ENCODE measurements around the gene CLIP4.
"Not testable (repeated sequence)": the region's sequence is repeated elsewhere in the genome, so short reads cannot be mapped to it uniquely, and the experiment has no call there.

Gene CLIP4

DNA sequence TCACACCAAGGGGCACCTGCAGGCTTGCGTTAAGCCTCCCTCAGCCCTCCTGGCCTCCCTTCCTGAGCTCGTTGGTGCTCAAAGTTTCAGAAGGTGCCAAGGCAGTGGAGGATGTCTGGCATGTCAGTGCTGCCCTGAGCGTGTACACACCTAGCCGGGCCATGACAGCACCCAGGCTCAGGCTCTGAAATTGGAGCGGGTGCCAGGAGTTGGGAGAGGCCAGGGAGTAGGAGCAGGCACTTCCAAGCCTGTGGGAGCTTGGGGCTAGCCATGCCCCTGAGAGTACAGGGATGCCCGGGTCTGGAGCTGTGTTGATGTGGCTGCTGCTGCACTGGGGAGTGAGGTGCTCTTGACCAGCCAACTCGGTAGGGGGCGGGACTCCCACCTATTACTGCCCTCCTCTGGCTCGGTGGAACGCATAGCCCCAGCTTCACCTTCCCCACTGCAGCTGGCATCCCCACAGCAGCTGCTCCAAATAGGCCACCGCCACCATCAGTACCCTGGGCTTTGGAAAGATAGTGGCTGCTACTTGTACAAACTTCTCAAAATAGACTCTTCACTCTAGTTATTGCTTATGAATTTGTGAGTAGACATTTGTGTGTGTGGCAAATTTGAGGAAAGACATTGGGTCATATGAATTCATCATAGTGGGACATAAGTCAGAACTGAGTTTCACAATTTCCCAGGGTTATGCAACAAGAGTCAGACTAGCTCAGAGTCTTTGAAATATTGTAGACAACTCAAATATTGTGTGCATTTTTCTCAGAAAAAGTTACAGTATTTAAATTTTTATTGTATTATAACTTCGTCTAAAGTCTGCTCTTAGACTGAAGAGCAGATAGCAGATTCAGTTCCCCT is 34.1 kb upstream of the CLIP4 start:
- TF ChIP-seq, protein P1, sequence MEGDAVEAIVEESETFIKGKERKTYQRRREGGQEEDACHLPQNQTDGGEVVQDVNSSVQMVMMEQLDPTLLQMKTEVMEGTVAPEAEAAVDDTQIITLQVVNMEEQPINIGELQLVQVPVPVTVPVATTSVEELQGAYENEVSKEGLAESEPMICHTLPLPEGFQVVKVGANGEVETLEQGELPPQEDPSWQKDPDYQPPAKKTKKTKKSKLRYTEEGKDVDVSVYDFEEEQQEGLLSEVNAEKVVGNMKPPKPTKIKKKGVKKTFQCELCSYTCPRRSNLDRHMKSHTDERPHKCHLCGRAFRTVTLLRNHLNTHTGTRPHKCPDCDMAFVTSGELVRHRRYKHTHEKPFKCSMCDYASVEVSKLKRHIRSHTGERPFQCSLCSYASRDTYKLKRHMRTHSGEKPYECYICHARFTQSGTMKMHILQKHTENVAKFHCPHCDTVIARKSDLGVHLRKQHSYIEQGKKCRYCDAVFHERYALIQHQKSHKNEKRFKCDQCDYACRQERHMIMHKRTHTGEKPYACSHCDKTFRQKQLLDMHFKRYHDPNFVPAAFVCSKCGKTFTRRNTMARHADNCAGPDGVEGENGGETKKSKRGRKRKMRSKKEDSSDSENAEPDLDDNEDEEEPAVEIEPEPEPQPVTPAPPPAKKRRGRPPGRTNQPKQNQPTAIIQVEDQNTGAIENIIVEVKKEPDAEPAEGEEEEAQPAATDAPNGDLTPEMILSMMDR (conservative IDR thresholded peaks at IDR 0.05; ENCODE audit: low read depth, low read length) = no peak
- no peak overlapping the region for H3K4me3 ChIP-seq (ENCODE audit: low read depth, low read length)
- peak; percentile 68 for DNase-seq (ENCODE audit: low read depth)

DNA sequence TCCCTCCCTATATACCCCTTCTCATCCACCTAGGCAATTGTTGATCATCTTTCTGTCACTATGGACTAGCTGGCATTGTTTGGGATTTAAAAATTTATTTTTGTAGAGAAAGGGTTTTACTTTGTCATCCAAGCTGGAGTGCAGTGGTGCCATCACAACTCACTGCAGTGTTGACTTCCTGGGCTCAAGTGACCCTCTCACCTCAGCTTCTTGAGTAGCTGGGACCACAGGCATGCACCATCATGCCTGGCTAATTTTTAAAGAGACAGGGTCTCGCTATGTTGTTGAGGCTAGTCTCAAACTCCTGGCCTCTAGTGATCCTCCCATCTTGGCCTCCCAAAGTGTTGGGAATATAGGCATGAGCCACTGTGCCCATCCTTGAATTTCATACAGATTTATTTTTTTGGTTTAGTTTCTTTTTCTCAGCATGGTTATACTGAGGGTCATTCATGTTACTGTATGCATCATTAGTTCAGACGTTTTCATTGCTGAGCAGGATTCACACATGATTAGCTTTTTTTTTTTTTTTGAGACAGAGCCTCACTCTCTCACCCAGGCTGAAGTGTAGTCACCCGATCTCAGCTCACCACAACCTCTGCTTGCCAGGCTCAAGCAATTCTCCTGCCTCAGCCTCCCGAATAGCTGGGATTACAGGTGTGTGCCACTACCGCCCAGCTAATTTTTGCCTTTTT is 32.3 kb upstream of the CLIP4 start:
- H3K4me3 ChIP-seq (ENCODE audit: low read depth, low read length) = no peak overlapping the region
- TF ChIP-seq, protein P1 (conservative IDR thresholded peaks at IDR 0.05; ENCODE audit: low read depth, low read length) = no peak
- no peak for DNase-seq (ENCODE audit: low read depth)

GRCh38 chr2:29084554-29084953 is 30.7 kb upstream of the CLIP4 start:
- TF ChIP-seq, protein P1 (conservative IDR thresholded peaks at IDR 0.05; ENCODE audit: low read depth, low read length) = no peak
- no peak overlapping the region for H3K4me3 ChIP-seq (ENCODE audit: low read depth, low read length)
- no peak for DNase-seq (ENCODE audit: low read depth)

- not testable (repeated sequence) for H3K4me3 ChIP-seq (ENCODE audit: low read depth, low read length)
- DNase-seq (ENCODE audit: low read depth) = peak; percentile 19
Measured at GRCh38 chr2:29090311-29090710, 24.9 kb upstream of the CLIP4 start.

DNA sequence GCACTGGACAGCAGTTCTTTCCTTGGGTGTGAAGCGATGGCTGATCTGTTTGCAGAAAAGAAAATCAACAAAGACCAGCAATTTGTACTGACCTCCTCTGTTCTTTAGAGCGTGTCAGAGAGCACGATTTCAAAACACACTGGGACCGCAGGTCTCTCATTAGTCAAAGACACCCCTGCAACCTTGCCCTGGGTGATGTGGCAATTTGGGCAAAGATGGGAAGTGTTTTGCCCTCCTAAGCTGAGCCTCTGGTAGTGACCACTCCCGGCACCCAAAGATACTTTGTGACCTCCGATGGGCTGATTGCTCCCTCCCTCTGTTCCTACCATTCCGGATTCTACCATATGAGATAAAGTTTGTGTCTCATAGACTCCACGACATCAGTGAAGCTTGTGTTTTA is 18.2 kb upstream of the CLIP4 start:
- H3K4me3 ChIP-seq (ENCODE audit: low read depth, low read length) = no peak overlapping the region
- no peak for DNase-seq (ENCODE audit: low read depth)
- TF ChIP-seq, protein P1 (conservative IDR thresholded peaks at IDR 0.05; ENCODE audit: low read depth, low read length) = no peak

GRCh38 chr2:29097569-29097968 is 17.6 kb upstream of the CLIP4 start:
- H3K4me3 ChIP-seq (ENCODE audit: low read depth, low read length) = no peak overlapping the region
- no peak for DNase-seq (ENCODE audit: low read depth)
- TF ChIP-seq, protein P1 (conservative IDR thresholded peaks at IDR 0.05; ENCODE audit: low read depth, low read length) = no peak

- H3K4me3 ChIP-seq (ENCODE audit: low read depth, low read length) = no peak overlapping the region
- TF ChIP-seq, protein P1 (conservative IDR thresholded peaks at IDR 0.05; ENCODE audit: low read depth, low read length) = no peak
- DNase-seq (ENCODE audit: low read depth) = no peak
Measured at GRCh38 chr2:29100564-29100963, 14.7 kb upstream of the CLIP4 start.
